BJ (cell line): ENCODE data around the gene TYMP. TPM values are rescaled to one million over a fixed set of nuclear protein-coding genes. Genes with fewer than 3 reads are reported as not detected.

Source experiments
- CTCF ChIA-PET: fragments of 350-600 bp; formaldehyde crosslinking; extraction: SDS; loops from one replicate; lab custom pipeline; 2021; ENCODE audit warnings: antibody characterized with exemption, inconsistent platforms; lab: Yijun Ruan, JAX
- POLR2A ChIA-PET: fragments of 300-600 bp; sonication (Branson Sonifier 250); formaldehyde crosslinking; extraction: SDS; loops from one replicate; lab custom pipeline; 2021; ENCODE audit warnings: antibody characterized with exemption; lab: Charles Lee
- DNase-seq: peaks from one replicate; pipeline ENCODE4 v3.0.0-alpha.2; 2011; ENCODE audit warnings: low read depth
- H3K27me3 ChIP-seq: 2 replicates; pipeline ENCODE4 v1.6.0; 2011; ENCODE audit warnings: low read length; ENCODE audit not compliant: control insufficient read depth, insufficient read depth
- H3K36me3 ChIP-seq: 2 replicates; pipeline ENCODE4 v1.5.1; 2011; ENCODE audit warnings: low read length; ENCODE audit not compliant: control insufficient read depth, insufficient read depth
- H3K4me3 ChIP-seq: 2 replicates; pipeline ENCODE4 v1.5.1; 2011; ENCODE audit warnings: low read depth, mild to moderate bottlenecking, control low read depth, low read length
- polyA minus RNA-seq: library from RNA; depleted of rRNA, polyadenylated mRNA; stranded (reverse); fragments of >200 nt; gene quantifications from 2 replicates; pipeline ENCODE4 v1.2.3, GENCODE V29; 2011; rRNA and poly(A)+ RNA removed
- polyA plus RNA-seq: library from polyadenylated mRNA; depleted of rRNA; stranded (reverse); fragments of >200 nt; gene quantifications from 2 replicates; pipeline ENCODE4 v1.2.3, GENCODE V29; 2011; rRNA removed
- TF ChIP-seq, protein P1 (sequence below): IDR thresholded peaks from 2 replicates; pipeline ENCODE4 v1.5.1; 2011; ENCODE audit warnings: low read depth, mild to moderate bottlenecking, control low read depth, inconsistent platforms, low read length, moderate library complexity; ENCODE audit not compliant: insufficient read depth

Gene TYMP, protein sequence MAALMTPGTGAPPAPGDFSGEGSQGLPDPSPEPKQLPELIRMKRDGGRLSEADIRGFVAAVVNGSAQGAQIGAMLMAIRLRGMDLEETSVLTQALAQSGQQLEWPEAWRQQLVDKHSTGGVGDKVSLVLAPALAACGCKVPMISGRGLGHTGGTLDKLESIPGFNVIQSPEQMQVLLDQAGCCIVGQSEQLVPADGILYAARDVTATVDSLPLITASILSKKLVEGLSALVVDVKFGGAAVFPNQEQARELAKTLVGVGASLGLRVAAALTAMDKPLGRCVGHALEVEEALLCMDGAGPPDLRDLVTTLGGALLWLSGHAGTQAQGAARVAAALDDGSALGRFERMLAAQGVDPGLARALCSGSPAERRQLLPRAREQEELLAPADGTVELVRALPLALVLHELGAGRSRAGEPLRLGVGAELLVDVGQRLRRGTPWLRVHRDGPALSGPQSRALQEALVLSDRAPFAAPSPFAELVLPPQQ
- polyA plus RNA-seq = 13.1 and 20.6 TPM in 2 replicates
- 7.0 and 10.4 TPM in 2 replicates for polyA minus RNA-seq

DNA sequence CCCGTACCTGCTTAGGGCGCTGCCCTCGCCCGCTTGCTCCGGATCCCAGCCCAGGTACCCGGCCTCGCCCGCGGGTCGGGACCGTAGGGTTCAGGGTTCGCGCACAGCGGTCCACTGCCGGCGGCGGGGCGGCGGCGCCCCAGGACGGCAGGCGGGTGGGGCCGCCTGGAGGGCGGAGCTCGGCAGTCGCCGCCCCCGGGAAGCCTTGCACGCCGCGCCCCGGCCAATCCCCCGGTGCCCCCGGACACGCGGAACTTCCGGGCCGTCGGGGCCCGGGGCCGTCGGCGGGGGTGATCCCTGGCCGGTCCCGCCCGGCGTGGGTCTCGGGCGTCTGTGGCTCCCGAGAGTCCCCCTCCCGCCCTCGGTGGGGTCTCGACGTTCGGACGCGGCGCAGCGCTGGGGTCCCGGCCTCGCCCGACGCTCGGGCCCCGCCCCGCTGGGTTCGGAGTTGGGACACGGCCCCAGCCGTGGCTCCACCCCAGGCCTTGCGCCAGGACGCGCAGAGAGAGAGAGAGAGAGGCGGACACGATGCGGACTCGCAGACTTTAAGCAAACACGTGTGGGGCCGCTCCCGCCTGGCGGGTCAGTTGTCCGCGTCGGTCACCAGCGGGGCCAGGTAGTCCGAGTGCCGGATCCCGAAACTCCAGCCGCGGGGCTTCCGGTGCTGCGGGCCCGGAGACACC is at the start of gene TYMP:
Gene TYMP (minus strand): TSS at position 116 of the 683 bp plus-strand sequence. CDS start 303 bp downstream, outside the sequence.
- H3K4me3 ChIP-seq = peak within 1 kb of the TSS; percentile 59
- POLR2A ChIA-PET = interaction anchor here (1.0 kb wide), 1 partner anchor 22 kb away, joined by 4 read pairs; the partner anchor contains the start of genes LMF2 and NCAPH2
- CTCF ChIA-PET = interaction anchor here (0.6 to 2.0 kb wide), 4 partner anchors 33 to 205 kb away, joined by 3 to 9 read pairs (median 3); partner anchors contain the start of gene SYCE3
- H3K36me3 ChIP-seq = no peaks in the 10 kb centered on the region
- TF ChIP-seq, protein P1, sequence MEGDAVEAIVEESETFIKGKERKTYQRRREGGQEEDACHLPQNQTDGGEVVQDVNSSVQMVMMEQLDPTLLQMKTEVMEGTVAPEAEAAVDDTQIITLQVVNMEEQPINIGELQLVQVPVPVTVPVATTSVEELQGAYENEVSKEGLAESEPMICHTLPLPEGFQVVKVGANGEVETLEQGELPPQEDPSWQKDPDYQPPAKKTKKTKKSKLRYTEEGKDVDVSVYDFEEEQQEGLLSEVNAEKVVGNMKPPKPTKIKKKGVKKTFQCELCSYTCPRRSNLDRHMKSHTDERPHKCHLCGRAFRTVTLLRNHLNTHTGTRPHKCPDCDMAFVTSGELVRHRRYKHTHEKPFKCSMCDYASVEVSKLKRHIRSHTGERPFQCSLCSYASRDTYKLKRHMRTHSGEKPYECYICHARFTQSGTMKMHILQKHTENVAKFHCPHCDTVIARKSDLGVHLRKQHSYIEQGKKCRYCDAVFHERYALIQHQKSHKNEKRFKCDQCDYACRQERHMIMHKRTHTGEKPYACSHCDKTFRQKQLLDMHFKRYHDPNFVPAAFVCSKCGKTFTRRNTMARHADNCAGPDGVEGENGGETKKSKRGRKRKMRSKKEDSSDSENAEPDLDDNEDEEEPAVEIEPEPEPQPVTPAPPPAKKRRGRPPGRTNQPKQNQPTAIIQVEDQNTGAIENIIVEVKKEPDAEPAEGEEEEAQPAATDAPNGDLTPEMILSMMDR = no peak
- H3K27me3 ChIP-seq = no peaks in the 10 kb centered on the region
- no peak for DNase-seq

DNA sequence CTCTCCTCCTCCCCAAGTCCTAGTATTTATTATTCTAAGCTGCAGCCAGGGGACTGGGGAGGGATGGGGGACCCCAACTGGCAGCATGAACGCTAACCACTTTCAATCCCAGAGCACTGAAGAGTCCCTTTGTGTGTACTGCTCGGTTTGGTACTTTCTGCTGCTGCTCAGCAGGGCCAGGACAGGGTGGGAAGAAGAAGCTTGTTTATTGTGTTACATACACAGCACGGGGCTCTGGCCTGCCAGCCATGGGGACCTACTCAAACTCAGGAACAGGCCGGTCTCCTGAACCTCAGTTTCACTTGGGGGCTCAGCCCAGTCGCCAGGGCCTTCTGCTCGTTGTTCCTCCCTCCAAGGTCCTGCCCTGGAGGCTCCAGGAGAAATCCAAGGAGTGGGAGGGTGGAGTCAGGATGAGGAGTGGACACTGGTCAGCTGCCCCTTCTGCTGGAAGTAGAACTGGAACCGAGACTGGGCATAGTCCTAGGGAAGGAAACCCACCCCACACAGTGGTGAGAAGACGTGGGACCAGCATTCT is 49.0 kb upstream of the TYMP start:
- POLR2A ChIA-PET = no interaction called here

DNA sequence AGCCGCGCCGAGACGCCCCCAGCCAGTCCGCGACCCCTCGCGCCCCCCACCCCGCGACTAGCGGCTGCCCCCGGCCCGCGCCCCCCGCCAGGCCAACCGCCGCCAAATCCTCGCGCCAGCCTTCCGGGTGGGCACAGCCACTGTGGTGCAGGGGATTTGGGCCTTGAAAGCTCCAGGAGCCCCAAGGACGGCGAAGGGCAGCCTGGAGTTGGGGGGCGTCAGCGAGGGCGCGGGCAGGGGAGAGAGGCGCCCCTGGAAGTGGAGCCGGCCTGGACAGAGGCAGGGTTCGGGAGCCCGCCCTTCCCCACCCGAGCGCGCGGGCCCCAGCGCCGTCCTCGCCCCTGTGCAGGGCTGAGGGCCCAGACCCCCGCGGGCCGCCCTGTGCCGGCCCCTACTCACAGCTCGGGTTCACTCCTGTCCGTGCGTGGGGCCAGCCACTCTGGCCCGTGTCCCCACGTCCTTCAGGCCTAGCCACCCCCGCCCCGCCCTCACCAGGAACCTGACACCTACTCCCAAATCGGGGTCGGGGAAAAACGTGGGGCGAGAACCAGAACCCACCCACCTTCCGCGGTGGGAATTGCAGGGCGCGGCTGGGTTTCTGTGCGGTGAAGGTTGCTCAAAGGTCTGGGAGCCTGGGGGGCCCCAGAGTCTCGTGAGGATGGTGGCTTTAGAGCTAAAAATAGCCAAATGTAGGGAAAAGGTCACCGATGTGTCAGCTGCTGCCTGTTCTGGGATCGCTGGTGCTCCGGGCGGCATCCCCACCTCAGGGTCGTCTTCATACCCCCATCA is 48.4 kb upstream of the TYMP start, which contains the start of gene CPT1B:
Gene CPT1B (minus strand): TSS at position 441 of the 789 bp plus-strand sequence. CDS start 512 bp downstream, outside the sequence.
- CTCF ChIA-PET = interaction anchor here (1.0 to 2.7 kb wide), 6 partner anchors 15 to 113 kb away, joined by 3 to 20 read pairs (median 5); partner anchors contain the start of genes SCO2 and SYCE3
- POLR2A ChIA-PET = interaction anchor here (0.7 kb wide), 1 partner anchor 56 kb away, joined by 3 read pairs; no protein-coding TSS in a partner anchor
- Histone ChIP-seq H3K36me3 (peaks cover 8% of the 10 kb centered on the region), H3K4me3 (peak within 1 kb of the TSS; percentile 6; the same call in 1 of the 2 replicates), H3K27me3 (no peaks in the 10 kb centered on the region)
- TF ChIP-seq, protein P1 = peak; percentile 32; the same call in 1 of the 2 replicates
- no peak for DNase-seq

More for the DNA sequence above, 49.0 kb upstream of the TYMP start:
- TF ChIP-seq, protein P1 = no peak
- H3K27me3 ChIP-seq = no peaks in the 10 kb centered on the region
- DNase-seq = no peak
- H3K4me3 ChIP-seq = no peak overlapping the region
- H3K36me3 ChIP-seq = peaks cover 8% of the 10 kb centered on the region
- CTCF ChIA-PET = interaction anchor here (1.1 to 1.6 kb wide), 3 partner anchors 16 to 53 kb away, joined by 4 to 6 read pairs (median 5); partner anchors contain the start of genes SCO2 and SYCE3

DNA sequence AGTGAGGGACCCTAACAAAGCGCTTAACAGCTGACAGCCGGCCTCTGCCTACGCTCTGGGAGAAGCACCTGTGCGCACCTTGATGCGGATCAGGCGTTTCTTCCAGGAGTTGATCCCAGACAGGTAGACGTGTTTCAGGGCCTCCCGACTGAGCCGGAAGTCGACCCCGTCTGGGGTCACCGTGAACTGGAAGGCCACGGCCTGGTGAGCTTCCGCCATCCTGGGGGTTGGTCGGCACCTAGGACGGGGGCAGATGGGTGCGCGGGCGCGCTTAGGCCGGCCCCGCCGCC is 47.8 kb upstream of the TYMP start:
- Histone ChIP-seq H3K36me3 (peaks cover 8% of the 10 kb centered on the region), H3K4me3 (no peak overlapping the region), H3K27me3 (no peaks in the 10 kb centered on the region)
- no peak for DNase-seq
- TF ChIP-seq, protein P1 = no peak
- POLR2A ChIA-PET = no interaction called here
- CTCF ChIA-PET = interaction anchor here (1.0 to 2.7 kb wide), 6 partner anchors 9 to 114 kb away, joined by 3 to 20 read pairs (median 4); partner anchors contain the start of genes SCO2 and SYCE3
